ENCODE results near the gene FABP7. TPM values are rescaled to one million over a fixed set of nuclear protein-coding genes. Genes with fewer than 3 reads are reported as not detected.
"Not testable (repeated sequence)": the region's sequence is repeated elsewhere in the genome, so short reads cannot be mapped to it uniquely, and the experiment has no call there.

FABP7 gene
- total RNA-seq, 2 experiments from 2014 or later: not detected

GRCh38 chr6:122748945-122749344 lies 30.6 kb upstream of the FABP7 start:
- H3K36me3 Mint-ChIP-seq; H3K27ac Mint-ChIP-seq; ATAC-seq (ENCODE audit: low read depth); POLR2A ChIA-PET; H3K27me3 Mint-ChIP-seq; DNase-seq; H3K4me3 Mint-ChIP-seq; H3K9me3 Mint-ChIP-seq: not testable (repeated sequence)
- H3K4me1 Mint-ChIP-seq: peaks cover 33% of the 10 kb centered on the region

DNA sequence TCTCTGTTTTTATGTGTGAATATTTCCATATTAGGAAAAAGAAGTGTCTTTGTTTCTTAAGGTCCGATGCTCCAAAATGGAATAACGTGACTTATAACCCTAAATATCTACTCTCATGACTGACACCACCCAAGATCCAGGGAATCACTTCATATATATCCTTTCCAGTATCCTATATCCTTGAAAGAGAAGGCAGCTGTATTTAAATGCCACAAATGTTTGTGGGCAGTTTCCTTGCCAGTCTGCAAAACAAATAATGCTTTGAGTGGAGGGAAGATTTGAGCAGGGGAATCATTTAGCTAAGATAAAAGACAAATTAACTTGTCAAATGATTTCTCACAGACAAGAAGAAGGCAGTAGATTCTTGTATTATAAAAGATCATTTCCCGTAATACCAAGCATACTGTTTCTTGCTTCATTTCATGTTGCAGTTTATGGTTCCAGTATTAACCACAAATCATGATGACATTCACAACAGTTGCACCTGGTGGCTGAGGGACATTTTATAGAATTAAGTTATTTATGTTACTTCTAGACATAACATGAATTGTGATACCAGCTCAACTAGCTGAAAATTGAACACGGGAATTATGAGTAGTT lies 30.0 kb upstream of the FABP7 start:
- peaks cover 33% of the 10 kb centered on the region for H3K4me1 Mint-ChIP-seq
- no peaks in the 10 kb centered on the region for H3K27me3 Mint-ChIP-seq
- POLR2A ChIA-PET: no interaction called here
- no peak for ATAC-seq (ENCODE audit: low read depth)
- no peak overlapping the region for H3K4me3 Mint-ChIP-seq
- H3K36me3 Mint-ChIP-seq: peaks cover 2% of the 10 kb centered on the region
- no peaks in the 10 kb centered on the region for H3K9me3 Mint-ChIP-seq
- no peak for DNase-seq
- no peak overlapping the region for H3K27ac Mint-ChIP-seq

DNA sequence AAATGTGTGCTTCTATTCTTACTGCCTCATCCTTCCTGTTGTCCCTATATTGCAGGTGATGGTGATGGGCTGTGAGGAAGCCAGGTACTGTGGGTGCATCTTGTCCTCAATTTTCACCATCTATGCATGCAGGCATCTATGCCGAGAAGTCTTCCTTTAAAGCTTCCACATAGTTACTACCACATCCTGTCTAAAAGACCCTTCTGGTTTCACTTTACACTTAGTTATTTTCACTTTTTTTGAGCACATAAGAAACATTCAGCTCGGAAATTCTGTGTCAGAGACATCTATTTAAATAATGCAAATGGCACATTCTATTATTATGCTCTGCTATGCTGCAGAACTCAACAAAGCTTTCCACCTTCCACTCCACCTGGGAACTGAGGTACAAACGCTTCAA lies 28.2 kb upstream of the FABP7 start:
- peak overlapping the region; percentile 78 for H3K27ac Mint-ChIP-seq
- POLR2A ChIA-PET: interaction anchor here (1.0 kb wide), 1 partner anchor 38 kb away, joined by 3 read pairs; the partner anchor contains the start of gene SMPDL3A
- H3K4me1 Mint-ChIP-seq: peaks cover 38% of the 10 kb centered on the region
- peaks cover 3% of the 10 kb centered on the region for H3K36me3 Mint-ChIP-seq
- no peaks in the 10 kb centered on the region for H3K27me3 Mint-ChIP-seq
- peaks cover 4% of the 10 kb centered on the region for H3K9me3 Mint-ChIP-seq
- ATAC-seq (ENCODE audit: low read depth) (peak; percentile 90), DNase-seq (no peak)
- peak overlapping the region; percentile 71 for H3K4me3 Mint-ChIP-seq

DNA sequence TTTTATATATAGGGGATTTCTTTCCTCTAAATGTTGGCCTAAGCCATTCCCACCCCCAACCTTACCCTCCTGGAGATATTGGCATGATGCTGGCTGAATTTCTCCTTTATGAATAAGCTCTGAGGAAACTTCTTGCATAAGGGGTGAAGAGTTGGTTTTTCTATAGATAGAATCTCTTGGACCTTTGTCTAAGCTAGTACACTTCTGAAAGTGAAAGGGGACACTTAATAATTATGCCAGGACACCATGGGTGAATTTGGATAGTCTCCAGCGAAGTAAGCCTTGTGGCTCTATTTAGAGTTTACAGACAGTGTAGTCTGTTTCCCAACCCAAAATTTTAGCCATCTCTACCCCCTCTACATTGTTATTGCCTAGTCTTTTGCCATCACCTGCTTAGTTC lies 27.1 kb upstream of the FABP7 start:
- peaks cover 3% of the 10 kb centered on the region for H3K36me3 Mint-ChIP-seq
- H3K4me3 Mint-ChIP-seq: no peak overlapping the region
- no peaks in the 10 kb centered on the region for H3K27me3 Mint-ChIP-seq
- peak overlapping the region; percentile 41 for H3K27ac Mint-ChIP-seq
- ATAC-seq (ENCODE audit: low read depth): no peak
- H3K9me3 Mint-ChIP-seq: peaks cover 5% of the 10 kb centered on the region
- peaks cover 36% of the 10 kb centered on the region for H3K4me1 Mint-ChIP-seq
- POLR2A ChIA-PET: no interaction called here
- no peak for DNase-seq

DNA sequence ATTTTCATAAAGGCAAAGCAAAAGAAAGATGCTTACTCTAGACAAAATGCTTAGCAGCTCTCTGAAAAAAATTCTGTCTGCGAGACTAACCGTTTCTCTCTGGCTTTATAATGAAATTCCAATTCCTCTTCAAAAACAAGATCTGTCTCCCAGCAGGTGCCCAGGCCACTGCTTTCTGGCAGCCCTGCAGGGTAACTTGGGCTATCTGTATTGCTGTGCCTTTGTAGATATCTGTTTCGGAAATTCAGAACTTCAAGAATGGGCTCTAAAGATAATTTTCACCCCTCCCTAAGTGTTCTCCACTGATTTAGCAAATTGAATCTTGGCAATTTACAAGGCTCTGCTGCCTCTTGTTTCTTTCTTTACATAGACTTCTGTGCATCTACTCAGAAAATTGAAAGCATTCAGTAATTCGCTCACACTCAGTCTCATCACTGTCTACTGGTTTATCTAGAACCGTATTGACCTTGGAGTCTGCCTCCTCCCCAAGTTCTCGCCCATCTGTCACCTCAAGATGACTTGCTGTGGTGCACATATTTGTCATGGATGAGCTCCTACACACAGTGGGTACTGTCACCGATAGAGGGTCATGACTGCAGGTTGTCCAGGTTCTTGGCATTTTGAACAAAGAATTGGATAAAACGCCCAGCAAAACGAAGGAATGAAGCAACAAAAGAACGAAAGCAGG lies 26.4 kb upstream of the FABP7 start:
- Mint-ChIP-seq H3K27ac (no peak overlapping the region), H3K36me3 (peaks cover 2% of the 10 kb centered on the region), H3K4me3 (no peak overlapping the region), H3K4me1 (peaks cover 31% of the 10 kb centered on the region), H3K9me3 (peaks cover 5% of the 10 kb centered on the region), H3K27me3 (no peaks in the 10 kb centered on the region)
- POLR2A ChIA-PET: no interaction called here
- ATAC-seq (ENCODE audit: low read depth): no peak
- DNase-seq: no peak

DNA sequence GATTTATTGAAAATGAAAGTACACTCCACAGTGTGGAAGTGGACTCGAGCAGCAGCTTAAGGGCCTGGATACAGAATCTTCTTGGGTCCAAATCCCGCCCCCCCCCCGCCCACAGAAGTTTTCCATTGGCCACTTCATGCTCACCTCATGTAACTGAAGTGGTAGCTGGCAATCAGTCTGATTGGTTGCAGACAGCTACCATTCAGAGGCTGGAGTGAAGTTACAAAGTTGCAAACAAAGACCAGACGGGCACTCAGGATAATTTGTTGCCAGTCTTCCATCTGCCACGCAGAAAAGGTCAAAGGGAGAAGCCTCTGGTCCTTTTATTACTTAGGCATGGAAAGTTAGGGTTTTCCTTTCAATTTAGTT lies 25.8 kb upstream of the FABP7 start:
- DNase-seq (no peak), ATAC-seq (ENCODE audit: low read depth) (no peak)
- Mint-ChIP-seq H3K27ac (no peak overlapping the region), H3K27me3 (no peaks in the 10 kb centered on the region), H3K9me3 (peaks cover 5% of the 10 kb centered on the region), H3K4me3 (no peak overlapping the region), H3K36me3 (peaks cover 2% of the 10 kb centered on the region), H3K4me1 (peaks cover 30% of the 10 kb centered on the region)
- POLR2A ChIA-PET: no interaction called here

DNA sequence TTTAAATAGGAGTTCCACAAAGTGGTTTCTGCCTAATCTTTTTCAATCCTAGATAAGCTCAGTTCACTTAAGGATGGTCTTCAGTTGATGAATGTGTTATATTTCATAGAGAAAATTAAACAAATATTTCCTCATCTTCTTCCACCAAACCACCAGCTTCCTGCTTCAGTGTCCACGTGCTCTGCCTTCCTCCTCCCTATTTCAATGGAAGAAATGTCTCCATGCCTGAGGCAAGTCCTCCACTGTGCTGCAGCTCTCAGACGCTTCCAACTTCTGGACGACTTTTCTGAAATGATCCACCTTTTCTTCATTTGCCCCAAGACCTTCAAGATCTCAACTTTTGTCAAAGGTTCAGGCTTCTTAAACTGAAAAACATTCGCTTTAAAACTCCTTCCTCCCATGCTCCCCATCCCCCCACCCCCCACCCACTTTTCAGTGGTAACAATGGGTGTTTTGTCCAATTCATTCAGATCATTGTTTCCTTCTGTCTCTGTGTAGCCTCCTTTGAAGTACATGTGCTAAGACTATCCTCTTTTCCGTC lies 25.3 kb upstream of the FABP7 start:
- H3K36me3 Mint-ChIP-seq: peaks cover 2% of the 10 kb centered on the region
- H3K27ac Mint-ChIP-seq: no peak overlapping the region
- POLR2A ChIA-PET: no interaction called here
- H3K4me3 Mint-ChIP-seq: no peak overlapping the region
- DNase-seq (no peak), ATAC-seq (ENCODE audit: low read depth) (no peak)
- peaks cover 33% of the 10 kb centered on the region for H3K4me1 Mint-ChIP-seq
- H3K27me3 Mint-ChIP-seq: no peaks in the 10 kb centered on the region
- H3K9me3 Mint-ChIP-seq: peaks cover 5% of the 10 kb centered on the region

- ATAC-seq (ENCODE audit: low read depth) (no peak), DNase-seq (no peak)
- Mint-ChIP-seq H3K36me3 (peaks cover 2% of the 10 kb centered on the region), H3K27me3 (no peaks in the 10 kb centered on the region), H3K9me3 (peaks cover 5% of the 10 kb centered on the region), H3K27ac (no peak overlapping the region), H3K4me3 (no peak overlapping the region), H3K4me1 (peaks cover 31% of the 10 kb centered on the region)
- POLR2A ChIA-PET: no interaction called here
Measured at GRCh38 chr6:122755901-122756300, 23.6 kb upstream of the FABP7 start.

DNA sequence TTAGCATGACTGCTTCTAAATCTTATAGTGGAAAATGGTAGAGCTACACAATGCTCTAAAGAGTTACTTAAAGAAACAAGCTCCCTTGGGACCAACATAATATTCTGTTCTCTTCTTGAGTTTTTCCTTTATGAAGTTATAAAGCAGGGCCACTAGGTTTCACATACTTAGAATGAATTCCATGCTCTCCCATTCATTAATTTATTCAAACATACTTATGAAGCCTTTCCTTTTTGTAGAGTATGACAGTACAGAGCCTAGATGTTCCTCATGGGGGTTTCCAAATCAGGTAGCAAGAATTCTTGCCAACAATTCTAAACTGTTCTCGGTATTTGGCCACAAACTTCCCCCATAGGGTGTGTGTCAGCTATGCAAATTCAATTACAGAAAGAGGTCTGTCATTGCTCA lies 20.6 kb upstream of the FABP7 start:
- ATAC-seq (ENCODE audit: low read depth) (peak; percentile 73), DNase-seq (no peak)
- Mint-ChIP-seq H3K27ac (no peak overlapping the region), H3K9me3 (peaks cover 7% of the 10 kb centered on the region), H3K4me1 (peaks cover 10% of the 10 kb centered on the region), H3K36me3 (peaks cover 2% of the 10 kb centered on the region), H3K27me3 (peaks cover 4% of the 10 kb centered on the region), H3K4me3 (no peak overlapping the region)
- POLR2A ChIA-PET: no interaction called here

DNA sequence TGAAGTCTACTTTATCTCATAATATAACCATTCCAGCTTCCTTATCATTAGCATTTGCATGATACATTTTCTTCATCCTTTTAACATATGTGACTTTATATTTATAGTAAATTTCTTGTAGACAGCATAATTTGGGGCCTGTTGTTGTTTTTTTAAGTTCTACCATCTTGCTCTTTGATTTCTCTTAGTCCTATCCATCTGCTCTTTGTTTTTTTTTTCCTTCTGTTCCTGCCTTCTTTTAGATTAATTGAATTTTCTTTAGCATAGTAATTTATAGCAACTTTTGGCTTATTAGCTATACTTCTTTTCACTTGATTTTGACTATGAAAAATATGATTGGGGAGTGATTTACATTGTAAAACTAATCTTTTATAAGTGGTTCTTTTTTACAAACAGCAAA lies 19.2 kb upstream of the FABP7 start:
- Mint-ChIP-seq H3K4me1 (peaks cover 4% of the 10 kb centered on the region), H3K27me3 (peaks cover 4% of the 10 kb centered on the region), H3K9me3 (peaks cover 3% of the 10 kb centered on the region), H3K36me3 (no peaks in the 10 kb centered on the region), H3K4me3 (no peak overlapping the region), H3K27ac (no peak overlapping the region)
- POLR2A ChIA-PET: no interaction called here
- no peak for DNase-seq
- no peak for ATAC-seq (ENCODE audit: low read depth)

- POLR2A ChIA-PET: no interaction called here
- peaks cover 2% of the 10 kb centered on the region for H3K4me1 Mint-ChIP-seq
- peaks cover 2% of the 10 kb centered on the region for H3K9me3 Mint-ChIP-seq
- peaks cover 20% of the 10 kb centered on the region for H3K27me3 Mint-ChIP-seq
- no peak overlapping the region for H3K4me3 Mint-ChIP-seq
- no peak for DNase-seq
- ATAC-seq (ENCODE audit: low read depth): no peak
- H3K36me3 Mint-ChIP-seq: no peaks in the 10 kb centered on the region
- no peak overlapping the region for H3K27ac Mint-ChIP-seq
Measured at GRCh38 chr6:122766256-122766655, 13.3 kb upstream of the FABP7 start.

- no peak for ATAC-seq (ENCODE audit: low read depth)
- H3K36me3 Mint-ChIP-seq: no peaks in the 10 kb centered on the region
- H3K9me3 Mint-ChIP-seq: no peaks in the 10 kb centered on the region
- H3K4me3 Mint-ChIP-seq: no peak overlapping the region
- DNase-seq: no peak
- POLR2A ChIA-PET: no interaction called here
- no peak overlapping the region for H3K27ac Mint-ChIP-seq
- peaks cover 28% of the 10 kb centered on the region for H3K27me3 Mint-ChIP-seq
- peaks cover 2% of the 10 kb centered on the region for H3K4me1 Mint-ChIP-seq
Measured at GRCh38 chr6:122770835-122771601, 8.5 kb upstream of the FABP7 start.

- POLR2A ChIA-PET: no interaction called here
- Mint-ChIP-seq H3K27me3 (peaks cover 27% of the 10 kb centered on the region), H3K36me3 (no peaks in the 10 kb centered on the region), H3K27ac (no peak overlapping the region), H3K4me3 (no peak overlapping the region), H3K4me1 (peaks cover 1% of the 10 kb centered on the region), H3K9me3 (no peaks in the 10 kb centered on the region)
- DNase-seq: no peak
- ATAC-seq (ENCODE audit: low read depth): no peak
Measured at GRCh38 chr6:122772724-122773415, 6.6 kb upstream of the FABP7 start.

All from activated naive CD8-positive, alpha-beta T cell treated with anti-CD3 and anti-CD28 coated beads, Interleukin-2, amount 10 ng/mL, durations not matched to agents 7 days and 5 days (primary cell).